NCI-H2196 treated with DMSO at 0.1 percent for 48 hours (cell line): Measurements from ENCODE around the gene ELMO1.

Experiments
- DNase-seq: peaks from one replicate; lab custom pipeline; 2025; ENCODE audit not compliant: unreplicated experiment; lab: John Stamatoyannopoulos, UW

The ELMO1 gene

DNA sequence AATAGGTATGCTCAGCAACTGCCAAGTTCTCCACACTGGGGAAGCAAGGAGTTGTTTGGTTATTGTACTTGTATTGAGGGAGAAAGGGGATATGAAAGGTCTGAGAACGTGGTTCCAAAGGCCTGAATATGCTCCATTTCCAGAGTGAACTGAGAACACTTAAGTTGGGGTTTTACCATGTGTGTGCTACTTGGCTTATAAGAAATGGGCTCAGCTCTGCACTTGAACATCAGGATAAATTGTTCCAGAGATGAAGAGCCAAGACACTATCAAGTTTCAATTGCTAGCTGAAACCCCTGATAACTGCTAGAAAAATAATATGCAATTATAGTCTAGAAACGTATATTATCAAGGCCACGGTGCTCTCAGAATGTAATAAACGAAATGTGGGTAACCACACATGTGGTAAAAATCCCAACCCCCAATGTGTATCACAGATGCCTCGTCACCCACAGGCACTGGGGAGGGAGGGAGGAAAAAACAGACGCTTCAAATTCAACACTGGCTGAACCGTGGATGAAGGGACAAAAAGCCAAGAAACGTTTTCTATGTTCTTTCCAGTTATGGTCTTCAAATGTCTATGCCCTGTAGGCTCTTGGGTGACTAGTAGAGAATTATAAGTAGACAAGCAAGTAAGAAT, 16.3 kb downstream of the ELMO1 start:
- DNase-seq: no peak

GRCh38 chr7:37431413-37431812, 17.3 kb downstream of the ELMO1 start:
- DNase-seq: no peak

DNA sequence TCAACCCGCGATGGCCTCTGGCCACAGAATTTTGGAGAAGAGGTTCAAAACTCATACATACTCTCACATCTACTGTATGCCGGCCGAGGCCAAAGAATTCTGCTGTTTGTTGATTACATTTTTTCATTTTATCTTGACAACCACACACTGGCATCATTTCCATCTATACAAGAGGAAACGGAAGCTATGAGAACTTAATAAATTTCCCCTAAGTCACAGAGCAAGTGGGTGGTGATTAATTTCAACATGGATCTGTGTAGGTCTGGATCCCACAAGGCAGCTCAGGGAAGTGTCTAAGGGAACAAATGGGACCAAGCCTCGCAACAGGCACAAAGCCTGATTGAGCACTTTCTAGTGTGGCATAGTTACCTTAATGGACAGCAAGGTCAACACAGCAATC, 18.0 kb downstream of the ELMO1 start:
- no peak for DNase-seq

DNA sequence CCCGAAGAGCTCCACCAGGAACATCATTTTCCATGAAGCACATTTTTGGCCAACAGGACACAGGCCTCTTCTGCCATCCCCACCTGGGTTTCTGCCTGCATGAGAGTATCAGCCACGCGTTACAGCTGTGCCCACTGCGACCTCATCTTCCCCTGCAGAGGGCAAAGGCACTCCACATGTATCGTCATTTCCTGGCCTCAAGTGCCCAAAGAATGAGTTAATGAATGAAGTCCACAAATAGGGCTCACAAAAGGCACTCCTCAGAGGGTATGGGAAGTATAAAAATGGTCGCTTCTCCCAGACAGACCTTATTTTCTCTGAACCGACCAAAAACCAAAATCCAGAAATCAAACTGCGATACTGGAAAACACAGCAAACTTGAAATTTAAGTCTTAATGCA, 18.5 kb downstream of the ELMO1 start:
- DNase-seq: no peak

- no peak for DNase-seq
Observed at GRCh38 chr7:37429435-37429791, 19.3 kb downstream of the ELMO1 start.

GRCh38 chr7:37428681-37429434, 19.8 kb downstream of the ELMO1 start:
- DNase-seq: no peak

DNA sequence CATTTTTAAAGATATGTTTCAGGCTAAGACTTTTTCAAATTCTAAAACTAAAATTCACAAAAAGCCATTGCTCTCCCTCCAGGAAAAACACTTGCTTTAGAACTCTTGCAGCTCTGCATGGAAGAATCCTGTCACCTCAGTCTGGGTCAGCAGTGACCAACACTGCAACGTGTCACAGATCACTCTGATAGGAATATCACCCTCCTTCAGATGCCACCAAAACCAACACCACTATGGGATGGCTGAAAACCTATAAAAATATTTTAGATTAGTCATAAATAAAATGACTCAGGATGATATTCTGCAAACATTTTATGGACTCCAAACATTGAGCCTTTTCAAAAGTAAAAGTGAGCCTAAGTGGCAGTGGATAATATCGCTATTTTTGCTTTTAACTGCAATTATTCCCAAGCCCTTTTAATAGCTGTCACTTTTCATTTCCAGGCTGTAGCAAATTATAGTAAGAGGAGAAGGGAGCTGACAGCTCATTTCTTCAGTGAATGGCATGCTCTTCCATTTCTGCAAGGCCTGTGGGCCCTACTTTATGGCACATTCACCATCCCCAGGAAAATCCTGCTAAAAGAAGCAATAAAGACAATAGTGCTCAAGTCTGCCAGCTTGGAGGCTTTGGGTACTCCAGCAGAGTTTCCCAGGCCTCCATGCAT, 21.3 kb downstream of the ELMO1 start:
- no peak for DNase-seq

DNA sequence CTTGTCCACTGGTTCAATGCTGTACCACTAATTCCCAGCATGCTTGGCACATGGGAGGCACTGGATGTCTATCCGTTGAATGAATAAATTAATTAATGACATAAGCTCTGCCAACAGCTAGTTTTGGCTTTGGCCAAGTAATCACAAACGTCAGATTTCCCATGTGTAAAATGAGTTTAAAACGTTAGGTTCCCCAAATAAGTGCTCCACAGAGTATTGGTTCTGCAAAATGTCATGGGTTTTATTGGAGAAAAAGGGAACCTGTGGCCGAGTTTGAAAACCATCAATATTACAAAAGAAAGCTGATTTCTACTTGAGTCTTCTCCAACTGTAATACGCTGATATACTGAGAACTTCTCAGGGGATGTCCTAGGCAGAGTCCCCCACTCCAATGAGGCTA, 23.2 kb downstream of the ELMO1 start:
- no peak for DNase-seq

GRCh38 chr7:37424995-37425394, 23.7 kb downstream of the ELMO1 start:
- no peak for DNase-seq

DNA sequence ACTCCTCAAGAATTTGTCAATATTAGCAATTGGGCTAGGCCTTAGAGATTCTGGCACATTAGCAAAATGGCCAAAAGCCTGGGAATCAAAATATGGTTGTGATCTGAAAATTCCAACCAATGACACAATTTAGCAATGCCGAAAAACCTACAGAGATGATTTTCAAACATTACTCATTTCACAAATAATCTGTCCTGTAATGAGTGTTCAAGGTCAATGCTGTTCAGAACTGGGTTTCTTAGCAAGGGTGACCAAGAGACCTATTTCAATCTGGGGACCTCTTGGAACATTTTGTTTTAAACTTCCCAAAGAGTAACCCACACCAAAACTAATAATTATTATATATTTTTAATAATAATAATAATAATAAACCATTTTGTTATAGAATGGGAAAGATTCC, 24.1 kb downstream of the ELMO1 start:
- DNase-seq: no peak

DNA sequence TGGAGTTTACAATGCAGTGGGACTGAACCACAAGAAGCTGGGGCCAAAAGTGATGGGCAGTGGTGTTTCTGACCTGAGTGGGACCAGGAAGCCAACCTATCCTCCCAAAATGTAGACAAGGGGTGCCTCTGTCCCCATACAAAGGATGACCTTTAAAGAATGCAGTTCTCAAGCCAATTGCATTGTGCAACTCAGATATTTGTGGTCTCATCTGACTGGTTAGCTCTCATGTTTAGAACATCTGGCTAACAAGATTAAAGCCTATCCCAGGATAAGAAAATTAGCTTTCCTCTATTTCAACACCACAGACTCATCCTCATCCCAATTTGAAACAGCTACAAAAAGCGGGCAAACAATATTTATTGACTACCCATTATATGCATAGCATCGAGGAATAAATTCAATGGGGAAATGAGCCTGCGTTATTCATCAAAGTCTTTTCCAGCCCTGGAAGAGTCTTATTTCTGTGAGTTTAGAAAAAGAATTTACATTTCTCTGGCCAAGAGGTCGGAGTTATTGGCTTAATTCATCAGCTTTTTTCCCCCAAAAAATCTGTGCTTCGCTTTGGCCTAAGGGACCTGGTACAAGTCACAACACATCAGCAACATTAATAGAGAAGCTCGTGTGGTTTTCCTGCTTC, 26.7 kb downstream of the ELMO1 start:
- no peak for DNase-seq

GRCh38 chr7:37420946-37421695, 27.5 kb downstream of the ELMO1 start:
- DNase-seq: no peak

DNA sequence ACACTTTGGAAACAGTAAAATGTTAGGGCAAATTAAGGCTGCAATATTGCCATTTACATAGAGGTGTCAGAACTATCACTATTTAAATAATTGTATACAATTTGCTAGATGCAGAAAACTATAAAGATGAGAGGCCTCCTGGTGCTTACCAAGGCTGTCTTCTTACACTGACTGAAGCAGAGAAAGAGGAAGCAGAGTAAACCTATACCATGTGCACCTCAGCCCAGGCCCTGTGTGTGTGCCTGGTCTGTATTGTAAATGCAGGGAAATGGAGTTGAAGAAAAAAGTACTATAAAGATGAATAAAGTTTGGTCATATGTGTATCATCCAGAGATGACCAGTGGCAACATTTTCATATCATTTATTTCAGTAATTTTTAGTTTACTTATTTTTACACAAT, 29.2 kb downstream of the ELMO1 start:
- no peak for DNase-seq

DNA sequence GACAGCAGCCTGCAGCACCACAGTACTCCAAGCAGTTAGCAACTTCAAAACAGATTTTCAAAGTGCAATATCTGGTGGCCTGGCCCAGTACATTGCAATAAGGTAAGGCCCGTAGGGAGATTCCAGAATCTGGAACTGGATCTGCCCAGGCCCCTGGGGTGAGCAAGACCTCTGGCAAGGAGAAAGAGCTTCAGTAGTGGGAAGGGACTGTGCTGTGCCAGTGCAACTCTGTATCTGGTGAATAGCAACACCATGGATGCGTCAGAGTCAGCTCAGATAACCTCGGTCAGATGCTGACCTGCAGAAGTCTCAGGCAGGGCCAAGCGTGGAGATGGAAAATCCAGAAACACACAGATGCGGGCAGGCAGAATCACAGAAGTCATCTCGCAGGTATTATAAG, 30.3 kb downstream of the ELMO1 start:
- DNase-seq: no peak

DNA sequence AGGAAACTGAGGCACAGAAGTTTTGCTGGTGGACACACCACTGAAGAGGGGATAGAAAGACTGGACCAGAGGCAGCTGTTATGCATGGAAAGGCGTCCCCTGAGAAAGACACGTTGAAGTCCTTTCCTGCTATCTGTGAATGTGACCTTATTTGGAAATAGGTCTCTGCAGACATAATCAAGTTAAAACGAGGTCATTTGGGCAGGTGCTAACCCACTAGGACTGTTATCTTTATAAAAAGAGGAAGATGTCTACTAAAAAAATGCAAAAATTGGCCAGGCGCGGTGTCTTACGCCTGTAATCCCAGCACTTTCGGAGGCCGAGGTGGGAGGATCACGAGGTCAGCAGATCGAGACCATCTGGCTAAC, 31.6 kb downstream of the ELMO1 start:
- DNase-seq: no peak

DNA sequence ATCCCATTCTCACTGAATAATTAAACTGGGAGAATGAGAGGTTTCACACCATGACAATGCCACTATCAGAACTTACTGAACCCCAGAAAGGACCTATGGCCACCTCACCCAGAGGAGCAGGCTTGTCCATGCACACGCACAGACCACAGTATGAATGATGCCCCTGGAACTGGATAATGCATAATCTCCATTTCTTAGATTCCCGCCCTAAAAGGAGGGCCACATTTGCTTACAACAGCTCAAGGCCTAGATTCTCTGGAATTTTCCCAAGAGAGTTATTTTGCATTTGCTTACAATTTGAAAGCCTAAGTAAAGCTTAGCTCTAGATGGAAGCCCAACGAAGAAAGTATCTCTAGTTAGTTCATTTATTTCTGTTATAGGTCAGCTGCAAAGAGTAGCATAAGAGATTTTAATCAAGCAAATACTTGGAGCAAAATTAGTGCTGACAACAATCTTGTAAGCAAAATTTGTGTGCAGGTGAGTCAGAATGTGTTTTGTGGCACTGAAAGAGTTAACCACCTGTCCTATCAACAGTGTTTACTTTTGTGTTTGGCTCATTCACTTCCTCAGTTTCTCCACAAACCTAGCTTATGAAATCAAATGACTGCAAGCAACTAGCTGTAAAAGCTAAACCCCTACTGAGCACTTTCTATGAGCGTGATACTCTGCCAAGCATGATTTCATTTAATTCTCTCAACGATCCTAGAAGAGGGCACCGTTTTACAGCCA, 32.1 kb downstream of the ELMO1 start:
- no peak for DNase-seq

DNA sequence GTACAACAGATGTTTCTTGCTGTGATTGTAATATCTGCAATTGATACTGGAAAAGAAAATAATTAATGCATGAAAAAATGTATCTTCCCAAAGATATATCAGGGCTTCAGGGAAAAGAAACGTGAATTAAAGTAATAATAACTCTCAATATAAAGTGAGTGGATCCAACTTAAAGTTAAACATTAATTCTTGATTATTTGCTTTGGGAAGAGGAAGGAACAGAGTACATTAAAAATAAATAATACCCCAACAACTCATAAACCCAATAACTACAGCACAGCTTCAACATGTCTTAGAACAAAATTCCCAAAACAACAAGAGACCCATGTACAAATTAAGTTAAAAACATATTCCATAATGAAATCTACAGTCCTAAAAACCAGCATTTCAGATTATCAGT, 33.0 kb downstream of the ELMO1 start:
- no peak for DNase-seq

DNA sequence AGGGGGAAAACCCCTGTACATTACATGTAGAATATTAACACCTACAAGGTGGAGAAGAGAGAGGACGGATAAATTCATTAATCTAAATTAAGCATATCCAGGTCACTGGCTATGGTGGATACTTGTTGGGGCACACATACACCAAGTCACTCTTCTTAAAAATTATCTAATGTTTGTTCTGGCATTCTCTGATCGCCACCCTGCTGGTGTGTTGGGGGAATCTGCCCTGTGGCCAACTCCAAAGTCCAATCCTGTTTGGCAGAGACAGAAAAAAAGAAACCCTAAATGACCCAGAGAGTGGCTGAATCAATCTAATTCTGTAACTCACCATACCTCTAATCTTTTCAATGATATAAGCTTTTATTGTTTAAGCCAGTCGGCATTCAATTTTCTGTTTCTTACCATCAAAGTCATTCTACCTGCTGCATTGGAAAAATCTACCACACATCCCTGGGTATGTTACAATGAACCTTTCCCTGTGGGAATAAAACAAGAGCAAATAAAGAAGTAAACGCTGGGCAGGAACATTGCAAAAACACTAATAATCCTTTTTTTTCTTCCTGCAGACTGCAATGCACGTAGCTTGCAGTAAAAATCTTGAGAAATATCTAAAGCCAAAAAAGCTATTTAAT, 34.2 kb downstream of the ELMO1 start:
- DNase-seq: no peak

DNA sequence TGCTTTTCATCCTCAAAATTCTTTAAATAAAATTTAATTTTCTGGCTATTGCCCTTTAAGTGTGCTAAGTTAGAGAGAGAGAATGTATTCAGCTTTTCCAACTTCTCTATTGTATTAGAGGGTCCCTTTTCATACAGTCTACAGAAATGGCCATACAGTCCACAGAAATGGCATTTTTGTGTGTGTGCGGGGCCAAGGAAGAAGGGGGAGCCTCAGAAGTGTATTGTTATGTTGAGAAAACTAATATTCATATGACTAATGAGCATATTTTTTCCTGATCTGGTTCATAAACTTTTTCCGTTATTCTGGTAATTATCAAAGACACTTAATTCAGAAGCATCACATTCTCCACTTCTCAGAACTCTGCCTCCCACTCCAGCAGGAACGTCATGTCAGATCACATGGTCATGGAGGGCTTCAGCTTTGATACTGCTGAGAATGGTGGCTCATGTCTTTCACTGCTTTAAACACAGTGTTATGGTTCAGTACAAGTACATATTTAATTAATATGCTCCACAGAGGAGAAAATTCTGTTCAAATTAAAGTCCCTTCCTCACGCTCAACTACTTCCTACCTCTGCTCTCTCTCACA, 37.1 kb downstream of the ELMO1 start:
- no peak for DNase-seq
